H1 (cell line): ENCODE data around the gene CDC27.
"Not testable (repeated sequence)": the region's sequence is repeated elsewhere in the genome, so short reads cannot be mapped to it uniquely, and the experiment has no call there.

Experiments used
- CTCF ChIP-seq, 3 experiments: IDR thresholded peaks; 1 replicate in 2 of 3; 2 replicates in 1 of 3; pipeline versions ENCODE4 v1.5.1 to v1.6.1; 2011; ENCODE audit warnings: low read length in 3 of 3, mild to moderate bottlenecking in 3 of 3, inconsistent platforms in 2 of 3, low read depth in 1 of 3, moderate library complexity in 1 of 3; ENCODE audit not compliant: insufficient read depth in 1 of 3; ENCODE audit errors: control extremely low read depth in 1 of 3
- EZH2 ChIP-seq: fragments of 200-600 bp; sonication (generic); IDR thresholded peaks from 2 replicates; pipeline ENCODE4 v1.7.1; 2012; ENCODE audit warnings: low read depth, mild to moderate bottlenecking, moderate library complexity, low read length, inconsistent platforms; ENCODE audit not compliant: severe bottlenecking
- PHF8 ChIP-seq: fragments of 200-600 bp; sonication (generic); conservative IDR thresholded peaks from 2 replicates; pipeline ENCODE4 v1.7.1; 2012; ENCODE audit warnings: low read depth, mild to moderate bottlenecking, inconsistent platforms, low read length, moderate library complexity
- POLR2AphosphoS5 ChIP-seq: IDR thresholded peaks from 2 replicates; pipeline ENCODE4 v1.6.1; 2011; ENCODE audit warnings: low read depth, low read length

GRCh38 chr17:47168896-47169295 lies 20.2 kb downstream of the CDC27 start:
- not testable (repeated sequence) for TF ChIP-seq CTCF (IDR thresholded peaks at IDR 0.05; ENCODE audit: control extremely low read depth in 1 of 3, insufficient read depth in 1 of 3, low read depth in 1 of 3, low read length in 3 of 3); PHF8; POLR2AphosphoS5; EZH2
